GM21737 (cell line): Measurements from ENCODE around the gene FAR2.
A peak's percentile ranks its signal among the peaks of the same experiment; 100 is the strongest.
"Not testable (repeated sequence)": the region's sequence is repeated elsewhere in the genome, so short reads cannot be mapped to it uniquely, and the experiment has no call there.

Experiments
- ATAC-seq: cut with Tn5 transposase; IDR thresholded peaks from one replicate; pipeline ENCODE4 v1.9.1; 2021; ENCODE audit warnings: mild to moderate bottlenecking, moderate library complexity; ENCODE audit not compliant: unreplicated experiment

FAR2 gene

DNA sequence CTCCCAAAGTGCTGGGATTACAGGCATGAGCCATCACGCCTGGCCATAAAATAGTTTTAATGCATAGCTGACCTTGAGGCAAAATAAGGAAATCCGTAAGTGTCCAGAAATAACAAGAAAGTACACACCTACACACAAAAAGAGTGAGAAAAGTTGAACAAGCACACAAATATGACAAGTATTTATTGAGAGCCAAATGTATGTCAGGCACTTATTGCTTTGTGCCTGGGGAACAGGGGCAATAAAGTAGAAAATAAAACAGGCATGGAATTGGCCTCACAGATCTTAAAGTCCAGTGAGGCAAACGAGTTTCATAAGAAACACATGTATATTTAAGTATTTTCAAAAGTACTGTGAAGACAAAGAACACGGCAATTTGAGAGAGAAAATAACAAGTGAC lies 128.2 kb downstream of the FAR2 start:
- no peak for ATAC-seq

DNA sequence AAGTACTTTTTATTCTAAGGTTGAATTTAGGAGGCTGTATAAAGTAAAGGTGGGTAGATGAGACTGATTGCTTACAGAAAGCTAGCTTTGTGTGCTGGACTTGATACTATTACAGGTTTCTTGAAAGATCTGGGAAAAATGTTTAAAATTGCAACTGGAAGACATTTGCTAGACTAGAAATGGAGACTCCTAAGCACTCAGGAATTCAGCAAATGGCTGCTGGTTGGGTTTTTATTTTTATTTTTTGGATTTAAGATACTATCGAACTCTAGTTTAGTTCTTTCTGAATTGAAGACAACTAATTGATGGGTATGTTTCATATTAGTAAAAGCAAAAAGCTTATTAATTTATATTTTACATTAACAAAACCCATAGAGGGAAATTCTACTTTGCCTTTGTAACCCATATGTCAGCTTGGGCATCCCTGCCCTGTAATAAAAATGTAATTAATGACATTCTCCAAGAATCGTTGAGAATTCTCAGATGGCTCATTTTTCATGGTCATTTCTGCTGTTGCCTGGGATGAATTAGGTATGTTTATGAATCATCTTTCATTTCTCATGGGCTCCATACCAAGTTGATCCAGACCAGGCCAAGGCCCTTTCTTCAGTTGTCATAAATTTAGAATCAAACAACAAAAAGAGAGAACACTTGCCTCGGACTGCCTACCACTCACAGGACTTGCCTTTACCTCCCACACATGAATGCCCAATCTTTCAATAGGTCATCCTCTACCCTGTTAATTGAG lies 129.8 kb downstream of the FAR2 start:
- ATAC-seq = no peak

DNA sequence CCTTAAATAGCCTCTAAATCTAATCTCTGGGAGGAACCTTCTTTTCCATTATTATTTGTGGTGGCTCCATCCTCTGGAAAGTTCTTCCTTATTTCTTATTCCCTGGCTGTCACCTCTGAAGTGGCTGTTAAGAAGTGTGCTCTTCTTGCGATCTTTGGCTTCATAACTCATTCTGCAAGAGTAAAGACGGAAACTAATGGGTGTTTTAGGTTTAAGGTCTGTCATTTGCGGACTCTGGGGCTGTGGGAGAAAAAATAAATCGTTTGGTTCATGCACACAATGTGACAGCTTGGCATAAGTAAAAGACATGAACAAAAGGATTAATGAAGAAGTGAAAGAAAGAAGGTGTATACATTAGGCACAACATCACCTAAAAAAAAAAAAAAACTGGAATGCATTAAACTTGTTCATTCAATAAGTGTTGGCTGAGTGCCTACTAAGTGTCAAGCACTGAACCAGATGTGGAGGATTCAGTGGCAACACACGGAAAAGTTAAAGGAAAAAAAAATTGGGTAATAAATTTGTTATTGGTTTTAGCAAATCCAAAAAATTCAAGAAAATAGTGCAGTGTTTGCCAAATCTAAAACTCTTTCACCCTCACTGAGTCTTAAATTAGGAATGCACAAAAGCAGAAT lies 132.4 kb downstream of the FAR2 start:
- no peak for ATAC-seq

DNA sequence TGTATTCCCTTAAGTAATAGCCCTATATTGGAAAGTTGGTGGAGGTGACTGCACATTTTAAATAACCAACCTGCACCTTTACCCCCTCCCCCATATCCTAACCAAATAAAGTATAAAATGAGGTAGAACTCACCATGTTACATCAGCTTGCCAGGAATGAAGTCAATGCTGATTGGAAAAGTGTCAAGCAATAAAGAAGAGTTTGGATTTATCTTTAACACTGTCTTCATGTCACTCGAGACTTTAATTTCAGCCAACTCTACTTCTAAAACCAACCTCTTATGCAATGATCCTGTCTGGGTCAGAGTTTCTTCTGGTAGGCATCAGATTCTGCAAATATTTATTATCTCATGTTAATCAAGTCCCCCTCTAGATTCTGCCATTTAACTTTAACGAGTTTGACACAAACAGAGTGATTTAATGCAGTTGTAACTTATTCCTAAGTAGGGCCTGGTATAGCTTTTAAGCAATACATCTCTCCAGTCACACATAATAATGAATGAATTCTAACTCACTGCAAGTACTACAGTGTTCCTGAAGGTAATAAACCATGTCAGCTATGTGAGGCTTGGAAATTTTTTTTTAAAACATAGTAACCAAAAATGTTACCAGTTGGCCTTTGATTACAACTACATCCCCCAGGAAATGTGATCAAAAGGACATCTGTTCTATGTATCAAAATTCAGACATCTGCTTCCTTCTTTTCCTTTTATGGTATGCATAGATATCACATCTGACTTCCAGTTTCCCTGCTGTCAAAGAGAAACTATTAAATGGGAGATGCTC lies 133.1 kb downstream of the FAR2 start:
- no peak for ATAC-seq

DNA sequence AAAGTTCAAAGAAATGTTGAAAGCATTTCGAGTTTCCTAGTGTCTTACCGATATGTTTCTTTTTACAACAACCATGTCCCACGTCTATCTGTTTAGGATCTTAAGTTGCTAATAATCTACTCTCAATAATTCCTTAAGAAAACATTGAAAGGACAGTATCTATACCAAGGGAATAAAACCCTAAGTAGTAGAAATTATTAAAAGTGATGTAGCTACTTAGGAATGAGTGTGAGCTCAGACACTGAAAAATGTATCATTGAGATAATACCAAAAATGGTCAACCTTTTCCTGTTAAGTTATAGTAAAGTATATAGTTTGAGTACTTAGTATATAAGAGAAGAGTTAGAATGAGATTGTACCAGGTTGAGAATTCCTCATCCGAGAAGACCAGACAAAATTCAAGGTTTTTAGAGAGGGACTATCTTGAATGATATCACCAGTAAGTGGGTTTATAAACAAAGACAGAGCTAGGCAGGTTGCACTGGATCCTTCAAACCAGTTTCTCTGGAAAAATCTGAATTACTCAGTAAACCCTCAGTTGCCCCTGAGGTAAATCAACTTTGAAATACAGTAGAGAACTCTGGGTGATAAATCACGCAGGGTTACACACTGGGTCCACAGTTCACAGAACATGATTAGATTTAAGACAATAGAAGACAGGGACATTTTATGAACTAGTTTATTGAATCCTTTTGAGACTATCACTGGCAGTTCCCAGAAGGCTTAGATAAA lies 135.1 kb downstream of the FAR2 start:
- no peak for ATAC-seq

DNA sequence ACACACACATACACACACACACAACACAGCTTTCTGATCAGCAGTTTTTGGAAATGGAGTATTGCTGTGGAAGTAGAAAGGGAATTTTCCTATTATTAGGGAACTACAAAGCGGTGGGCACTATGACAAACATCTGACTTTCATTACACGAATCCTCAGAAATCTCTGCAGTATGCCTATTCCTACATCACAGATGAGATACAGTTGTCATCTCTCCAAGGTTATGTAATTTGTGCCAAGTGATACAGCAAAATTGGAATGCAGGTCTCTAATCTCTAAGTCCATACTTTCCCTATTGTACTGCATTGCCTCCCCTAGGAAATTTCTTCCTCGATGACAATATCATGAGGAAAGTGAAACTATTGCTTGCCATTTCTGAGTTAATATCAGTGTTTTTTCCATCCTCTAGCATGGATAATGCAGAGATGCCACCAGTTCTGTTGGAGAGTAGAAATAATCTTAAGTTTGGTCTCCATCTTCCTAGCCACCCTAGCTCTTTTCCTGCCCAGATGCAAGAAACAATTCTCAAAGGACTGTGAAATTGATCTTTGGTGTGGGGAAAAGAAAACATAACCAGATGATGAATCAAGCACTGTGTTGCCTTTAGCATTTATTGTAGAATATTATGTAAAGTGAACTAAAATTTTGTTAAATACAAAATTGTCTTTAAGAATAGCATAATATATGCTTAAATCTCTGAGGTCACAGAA lies 137.2 kb downstream of the FAR2 start:
- no peak for ATAC-seq

DNA sequence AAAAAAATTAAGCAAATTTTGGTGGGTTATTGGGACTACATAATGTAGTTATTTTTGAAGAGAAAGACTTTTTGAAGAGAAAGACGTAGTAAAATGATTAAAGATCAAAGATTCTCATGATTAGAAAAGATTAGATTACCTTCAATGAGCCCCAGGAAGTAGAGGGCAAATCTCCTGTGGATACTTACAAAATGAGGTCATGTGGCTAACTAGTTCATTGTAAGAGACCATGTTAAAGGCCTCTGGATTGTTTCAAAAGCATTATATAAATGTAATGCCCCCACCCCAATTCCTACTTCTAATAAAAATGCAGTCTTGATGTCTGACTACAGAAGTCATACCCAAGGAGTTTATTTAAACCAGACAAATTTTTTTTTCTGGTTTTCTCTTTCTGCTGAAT lies 138.5 kb downstream of the FAR2 start:
- ATAC-seq = no peak

DNA sequence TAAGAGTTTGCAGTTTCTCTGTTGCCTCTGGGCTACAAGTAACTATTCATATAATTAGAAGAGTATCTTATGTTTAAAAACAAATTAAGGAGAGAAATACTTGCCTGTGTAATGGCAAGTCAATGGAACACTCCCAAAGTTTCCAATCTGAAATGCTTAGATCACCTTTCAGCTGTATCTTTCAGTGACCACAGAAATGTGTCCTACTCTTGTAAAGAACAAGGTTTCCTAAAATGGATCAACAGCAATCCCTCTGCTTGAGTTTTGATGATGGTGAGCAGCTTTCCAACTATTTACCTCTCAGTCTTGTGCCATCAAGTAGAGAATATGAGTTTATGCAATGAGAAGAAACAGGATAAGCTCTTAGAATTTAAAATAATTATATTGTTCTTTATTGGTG lies 139.0 kb downstream of the FAR2 start:
- ATAC-seq = no peak

DNA sequence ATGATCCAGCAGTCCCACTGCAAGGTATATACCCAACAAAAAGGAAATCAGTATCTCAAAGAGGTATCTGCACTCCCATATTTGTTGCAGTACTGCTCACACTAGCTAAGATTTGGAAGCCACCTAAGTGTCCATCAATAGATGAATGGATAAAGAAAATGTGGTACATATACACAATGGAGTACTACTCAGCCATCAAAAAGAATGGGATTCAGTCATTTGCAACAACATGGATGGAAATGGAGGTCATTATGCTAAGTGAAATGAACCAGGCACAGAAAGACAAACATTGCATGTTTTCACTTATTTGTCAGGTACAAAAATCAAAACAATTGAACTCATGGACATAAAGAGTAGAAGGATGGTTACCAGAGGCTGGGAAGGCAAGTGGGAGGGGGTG lies 141.4 kb downstream of the FAR2 start:
- ATAC-seq = not testable (repeated sequence)

DNA sequence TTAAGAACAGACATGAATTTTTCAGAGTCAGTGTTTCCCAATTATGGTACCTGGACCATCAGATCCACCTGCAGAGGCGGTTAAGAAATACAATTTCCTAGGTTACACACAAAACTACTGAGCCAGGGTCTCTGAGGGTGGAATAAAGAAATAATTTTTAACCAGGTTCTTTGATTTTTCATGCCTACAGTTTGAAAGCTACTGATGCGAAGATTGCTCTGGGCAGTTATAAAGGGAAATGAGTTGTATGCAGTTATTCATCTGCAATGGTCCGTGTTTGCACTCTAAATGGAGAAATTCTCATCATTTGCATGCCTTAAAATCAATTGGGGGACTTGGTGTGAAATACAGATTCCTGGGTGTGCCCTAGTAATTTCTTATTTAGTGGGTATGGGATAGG lies 142.1 kb downstream of the FAR2 start:
- ATAC-seq = no peak

DNA sequence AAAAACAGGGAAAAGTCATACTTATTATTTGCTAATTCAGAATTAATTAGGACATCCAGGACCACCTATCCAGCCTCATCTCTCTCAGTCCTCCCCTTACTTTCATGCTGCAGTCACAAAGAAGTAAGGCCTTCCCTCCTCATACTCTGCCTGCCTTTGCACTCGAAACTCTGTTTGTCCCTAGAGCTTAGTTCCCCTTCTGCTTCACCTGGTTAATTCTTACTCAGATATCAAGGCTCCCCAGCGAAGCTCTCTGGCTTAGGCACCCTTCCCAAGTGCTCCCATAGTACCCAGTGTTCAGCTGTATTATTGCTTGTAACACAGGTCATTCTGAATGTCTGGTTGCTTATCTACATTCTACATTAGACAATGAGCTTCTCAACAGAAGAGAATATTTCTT lies 150.6 kb downstream of the FAR2 start:
- no peak for ATAC-seq

DNA sequence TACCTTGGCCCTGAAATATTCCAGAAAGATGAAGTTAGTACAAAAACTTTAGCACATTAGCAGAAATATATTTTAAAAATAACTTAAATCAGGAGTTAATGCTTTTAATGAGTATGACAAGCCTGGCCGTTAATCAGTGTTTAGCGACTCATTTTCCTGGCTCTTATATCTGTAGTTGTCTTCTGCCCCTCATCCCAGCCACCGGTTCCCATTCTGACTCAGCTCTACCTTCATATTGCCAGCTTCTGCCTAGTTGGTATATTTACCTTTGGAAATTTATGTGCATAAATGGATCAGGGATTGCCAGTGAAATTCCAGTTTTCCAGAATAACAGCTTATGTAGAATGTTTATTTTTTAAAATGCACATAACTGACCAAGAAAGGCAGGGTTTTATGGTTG lies 152.0 kb downstream of the FAR2 start:
- ATAC-seq = no peak

DNA sequence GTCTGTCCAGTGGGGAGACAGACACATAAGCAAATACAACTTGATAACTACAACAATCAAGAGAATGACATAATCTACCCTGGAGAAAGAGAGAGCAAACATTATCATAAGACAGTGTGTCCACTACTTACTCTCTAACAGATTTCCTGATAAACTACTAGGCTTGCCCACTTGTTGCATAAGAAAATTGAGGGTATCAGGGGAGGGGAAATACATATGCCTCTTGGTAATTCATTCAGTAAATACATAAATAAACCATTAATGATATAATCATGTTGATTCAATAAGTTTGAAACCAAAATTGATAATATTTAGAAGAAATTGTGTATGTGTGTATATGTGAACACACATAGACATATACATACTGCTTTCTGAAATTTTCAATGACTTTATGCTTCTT lies 155.3 kb downstream of the FAR2 start:
- no peak for ATAC-seq

DNA sequence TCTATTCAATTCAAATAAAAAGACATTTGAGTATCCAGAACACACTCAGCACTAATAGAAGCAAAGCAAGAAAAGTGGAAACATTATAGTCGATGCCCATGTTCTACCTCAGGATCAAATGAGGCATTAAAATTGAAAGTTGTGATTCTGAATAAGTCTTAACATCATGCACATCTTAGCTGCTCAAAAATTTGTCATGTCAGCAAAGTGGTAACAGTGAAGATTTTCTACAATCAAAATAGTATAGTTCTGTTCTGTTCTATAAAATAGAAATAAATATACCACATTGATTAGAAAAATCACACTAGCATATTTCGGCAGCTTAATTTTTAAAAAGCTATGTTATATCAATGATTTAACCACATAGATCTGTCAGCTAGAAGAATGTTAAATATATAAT lies 157.2 kb downstream of the FAR2 start:
- no peak for ATAC-seq

DNA sequence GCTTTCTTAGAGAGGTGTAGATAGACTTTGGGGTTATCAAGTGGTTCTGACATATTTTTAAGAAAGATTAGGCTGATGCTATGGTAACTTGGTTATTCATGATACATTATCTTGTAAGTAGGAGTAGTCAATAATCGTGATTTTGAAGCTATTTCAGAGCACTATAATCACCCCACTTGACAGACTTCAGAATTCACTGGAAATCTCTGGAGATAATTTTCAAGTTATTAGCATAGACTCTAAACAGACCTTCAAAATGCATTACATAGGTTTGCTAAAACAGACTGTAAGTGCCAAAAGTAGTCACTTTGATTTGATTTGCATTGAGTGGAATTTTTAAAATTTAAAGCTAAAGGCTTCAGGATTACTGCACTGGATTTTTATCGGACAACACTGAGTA lies 157.6 kb downstream of the FAR2 start:
- no peak for ATAC-seq

DNA sequence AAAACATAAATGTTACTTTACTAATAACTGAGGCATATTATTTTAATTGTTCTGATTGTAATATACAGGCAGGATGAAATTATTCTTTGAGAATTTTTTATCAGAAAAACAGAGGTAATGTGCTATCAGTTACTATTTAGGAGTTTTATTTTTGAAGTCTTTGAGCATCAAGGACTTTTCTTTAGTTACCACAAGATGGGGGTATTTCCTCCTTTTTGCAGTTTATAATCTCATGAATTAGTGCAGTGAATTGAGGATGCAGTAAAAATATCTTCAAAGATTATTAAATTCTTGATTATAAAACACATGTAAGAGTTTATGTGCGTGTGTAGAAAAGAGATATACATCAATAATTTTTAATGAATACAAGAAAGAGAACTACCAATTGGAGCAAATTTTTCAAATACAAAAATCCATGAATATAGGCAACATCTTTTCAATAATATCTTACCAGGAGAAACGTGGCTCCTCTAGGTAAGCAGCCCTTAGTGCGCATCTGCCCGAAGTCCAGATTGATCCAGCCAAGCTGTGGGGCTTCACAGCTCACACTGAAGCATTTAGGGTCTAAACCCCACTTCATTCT lies 160.3 kb downstream of the FAR2 start:
- ATAC-seq = no peak

DNA sequence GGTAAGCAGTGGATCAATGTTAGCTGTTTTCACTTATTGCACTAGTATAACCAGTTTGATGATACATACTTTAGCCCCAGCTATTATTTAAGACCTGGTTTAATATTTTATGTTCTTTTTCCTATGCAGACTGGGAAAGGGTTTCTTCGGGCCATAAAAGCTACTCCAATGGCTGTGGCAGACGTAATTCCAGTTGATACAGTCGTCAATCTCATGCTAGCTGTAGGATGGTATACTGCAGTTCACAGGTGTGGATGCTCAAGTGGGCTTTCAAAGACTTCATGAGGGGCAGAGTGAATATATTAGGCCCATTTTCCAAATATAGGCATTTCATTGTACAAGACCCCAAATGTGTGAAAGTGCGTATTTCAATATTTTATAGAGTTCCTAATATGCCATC lies 161.8 kb downstream of the FAR2 start:
- ATAC-seq = no peak

DNA sequence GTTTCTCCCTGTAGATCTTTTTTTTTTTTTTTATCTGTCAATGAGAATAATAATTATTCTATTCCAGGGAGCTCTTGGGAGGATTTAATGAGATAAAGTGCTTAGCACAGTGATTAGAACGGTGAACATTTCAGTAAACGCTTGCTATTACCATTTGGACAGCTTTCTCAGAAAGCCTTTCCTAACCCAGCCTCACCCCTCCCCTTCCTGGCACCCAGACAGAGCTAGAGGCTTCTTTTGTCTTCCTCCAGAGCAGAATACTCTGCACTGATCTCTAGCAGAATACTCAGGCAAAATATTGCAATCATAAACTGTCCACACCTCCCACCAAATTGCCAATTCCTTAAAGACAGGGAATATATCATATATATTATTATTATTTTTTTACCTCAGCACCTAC lies 165.3 kb downstream of the FAR2 start:
- ATAC-seq = no peak

DNA sequence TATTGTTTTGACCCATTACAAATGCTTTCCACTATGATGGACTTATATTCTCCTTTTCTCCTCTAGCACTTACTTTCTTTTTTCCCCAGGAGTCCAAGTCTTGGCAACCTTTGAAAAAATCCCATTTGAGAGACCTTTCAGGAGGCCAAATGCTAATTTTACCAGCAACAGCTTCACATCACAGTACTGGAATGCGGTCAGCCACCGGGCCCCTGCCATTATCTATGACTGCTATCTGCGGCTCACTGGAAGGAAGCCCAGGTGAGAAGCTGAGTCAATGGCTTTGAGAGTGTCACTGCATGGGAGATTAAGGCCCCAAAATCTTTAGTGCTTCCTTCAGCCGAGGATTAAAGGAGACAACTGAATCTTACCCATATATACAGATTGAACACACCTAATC lies 167.7 kb downstream of the FAR2 start:
- no peak for ATAC-seq

DNA sequence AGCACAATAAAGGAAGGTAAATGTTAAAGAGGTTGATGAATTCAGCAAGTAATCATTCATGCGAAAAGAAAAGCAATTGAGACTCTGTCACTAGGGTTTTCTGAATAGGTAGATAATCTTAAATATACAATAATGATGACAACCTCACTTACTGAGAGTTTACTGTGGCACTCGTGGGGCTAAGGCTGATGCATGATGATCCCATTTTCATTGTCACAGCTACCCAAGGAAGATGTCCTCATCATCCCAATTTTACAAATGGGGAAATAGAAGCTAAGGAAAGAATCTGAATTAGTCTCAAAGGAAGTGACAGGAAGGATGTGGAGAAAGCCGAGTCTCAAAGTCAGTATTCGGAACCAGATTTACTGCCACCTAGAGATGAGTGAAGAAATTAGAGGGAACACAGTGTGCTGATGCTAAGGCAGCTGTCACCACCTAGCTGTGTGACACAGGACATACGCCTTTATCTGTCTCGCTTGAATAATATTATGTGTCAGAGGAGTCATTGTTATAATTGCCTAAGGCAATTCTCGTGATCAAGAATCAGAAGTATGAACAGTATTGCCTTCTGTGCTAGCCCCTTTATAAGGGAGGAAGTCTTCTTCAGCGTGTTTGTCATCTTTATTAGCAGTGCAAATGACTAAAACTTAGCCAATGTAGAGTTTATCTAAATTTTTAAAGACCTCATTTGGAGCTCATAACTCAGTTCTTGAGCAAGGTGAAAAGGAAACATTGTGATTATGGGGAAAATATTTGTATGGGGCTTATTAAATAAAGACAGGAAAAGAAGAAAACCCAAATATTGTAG lies 168.7 kb downstream of the FAR2 start:
- peak; percentile 99 for ATAC-seq
